GM12865 (cell line): Measurements from ENCODE around the gene CERS4.

Experiments used
- DNase-seq: peaks from one replicate; pipeline ENCODE4 v3.0.0; 2010; ENCODE audit warnings: low read depth
- H3K4me3 ChIP-seq: 2 replicates; pipeline ENCODE4 v1.5.1; 2011; ENCODE audit warnings: mild to moderate bottlenecking, low read depth, low read length, control low read depth
- CTCF ChIP-seq: IDR thresholded peaks from 2 replicates; pipeline ENCODE4 v1.5.1; 2011; ENCODE audit warnings: low read length, control low read depth, low read depth, inconsistent platforms; ENCODE audit not compliant: insufficient read depth; ENCODE audit errors: missing control alignments

The CERS4 gene

GRCh38 chr19:8252922-8253589 lies 43.9 kb downstream of the CERS4 start:
- peak; percentile 89 for TF ChIP-seq CTCF
- no peak overlapping the region for H3K4me3 ChIP-seq
- peak; percentile 85 for DNase-seq

GRCh38 chr19:8253678-8254077 lies 44.5 kb downstream of the CERS4 start:
- no peak for TF ChIP-seq CTCF
- DNase-seq: no peak
- no peak overlapping the region for H3K4me3 ChIP-seq

- H3K4me3 ChIP-seq: no peak overlapping the region
- TF ChIP-seq CTCF: no peak
- no peak for DNase-seq
These were observed 45.3 kb downstream of the CERS4 start for GRCh38 chr19:8254286-8255001.

GRCh38 chr19:8255426-8256125 lies 46.4 kb downstream of the CERS4 start:
- H3K4me3 ChIP-seq: no peak overlapping the region
- no peak for TF ChIP-seq CTCF
- DNase-seq: no peak

GRCh38 chr19:8256276-8257051 lies 47.3 kb downstream of the CERS4 start:
- TF ChIP-seq CTCF: no peak
- H3K4me3 ChIP-seq: no peak overlapping the region
- no peak for DNase-seq

- DNase-seq: no peak
- TF ChIP-seq CTCF: no peak
- no peak overlapping the region for H3K4me3 ChIP-seq
These were observed 47.9 kb downstream of the CERS4 start for GRCh38 chr19:8257052-8257443.
